Measurements from ENCODE around the gene NOP53. TPM values are rescaled to one million over a fixed set of nuclear protein-coding genes. Genes with fewer than 3 reads are reported as not detected.
"Not testable (repeated sequence)": the region's sequence is repeated elsewhere in the genome, so short reads cannot be mapped to it uniquely, and the experiment has no call there.

NOP53 gene
- total and polyA plus RNA-seq, 4 donors, result 214 to 680 (median 382) TPM

DNA sequence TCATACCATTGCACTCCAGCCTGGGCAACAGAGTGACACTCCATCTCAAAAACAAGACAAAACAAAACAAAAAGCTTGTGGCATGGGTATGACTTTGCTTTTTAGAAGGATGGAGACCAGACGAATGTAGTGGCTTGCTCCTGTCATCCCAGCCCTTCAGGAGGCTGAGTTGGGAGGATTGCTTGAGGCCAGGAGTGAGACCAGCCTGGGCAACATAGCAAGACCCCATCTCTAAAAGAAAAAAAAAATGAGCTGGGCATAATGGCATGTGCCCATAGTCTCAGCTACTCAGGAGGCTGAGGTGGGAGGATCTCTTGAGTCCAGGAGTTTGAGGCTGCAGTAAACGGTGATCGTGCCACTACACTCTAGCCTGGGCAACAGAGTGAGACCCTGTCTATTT lies 16.8 kb downstream of the NOP53 start:
- DNase-seq (no peak), ATAC-seq (ENCODE audit: low FRiP score) (no peak)
- Histone ChIP-seq H3K36me3 (ENCODE audit: control insufficient read depth in 1 of 2, insufficient read depth in 2 of 2, low read length in 1 of 2) (peaks cover 0 to 3% of the 10 kb centered on the region in 2 donors), H3K27me3 (ENCODE audit: control insufficient read depth in 1 of 2, insufficient read depth in 2 of 2, low read length in 1 of 2) (no peaks in the 10 kb centered on the region), H3K4me3 (ENCODE audit: low read length in 2 of 2) (no peak overlapping the region), H3K4me1 (ENCODE audit: control insufficient read depth in 1 of 2, insufficient read depth in 2 of 2, low read length in 2 of 2) (no peaks in the 10 kb centered on the region), H3K27ac (ENCODE audit: low read depth in 1 of 2, low read length in 2 of 2) (no peak overlapping the region), H3K9me3 (ENCODE audit: control insufficient read depth, low read length) (no peaks in the 10 kb centered on the region)
- 40 to 44% methylated on average over 3 of the region's 3 CpGs for WGBS, 2 donors
- intact Hi-C loops (cut with DNase I), result no loop called here

DNA sequence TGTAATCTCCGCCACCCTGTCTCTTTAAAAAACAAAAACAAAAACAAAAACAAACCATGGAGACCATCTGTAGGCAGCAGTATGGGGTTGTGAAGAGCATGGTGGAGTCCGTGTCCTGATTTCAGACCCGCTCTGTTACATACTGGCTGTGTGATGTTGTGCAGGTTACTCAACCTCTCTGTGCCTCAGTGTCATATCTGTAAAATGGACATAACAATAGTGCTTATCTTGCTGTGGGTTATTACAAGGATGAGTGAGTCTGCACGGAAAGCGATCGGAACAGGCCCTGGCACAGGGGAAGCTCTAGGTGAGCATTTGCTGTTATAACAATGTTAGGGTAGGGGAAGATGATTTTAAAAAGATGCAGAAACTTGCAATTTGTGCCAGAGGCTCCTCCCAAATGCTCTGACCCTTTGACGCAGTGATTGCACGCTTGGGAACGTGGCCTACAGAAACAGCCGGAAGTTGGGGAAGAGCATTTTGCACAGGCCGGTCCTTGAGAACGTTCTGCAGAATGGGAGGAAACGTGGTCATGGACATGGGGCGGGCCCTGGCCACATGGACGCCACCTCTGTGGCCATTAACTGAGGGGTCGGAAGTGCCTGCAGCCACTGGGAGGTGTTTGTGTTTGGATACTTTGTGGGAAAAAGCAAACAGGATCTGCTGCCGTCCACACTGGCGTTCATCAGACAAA lies 17.4 kb downstream of the NOP53 start:
- H3K27me3 ChIP-seq (ENCODE audit: control insufficient read depth in 1 of 2, insufficient read depth in 2 of 2, low read length in 1 of 2), result no peaks in the 10 kb centered on the region
- no peak overlapping the region for H3K4me3 ChIP-seq (ENCODE audit: low read length in 2 of 2)
- H3K4me1 ChIP-seq (ENCODE audit: control insufficient read depth in 1 of 2, insufficient read depth in 2 of 2, low read length in 2 of 2), result no peaks in the 10 kb centered on the region
- no peaks in the 10 kb centered on the region for H3K9me3 ChIP-seq (ENCODE audit: control insufficient read depth, low read length)
- peak; percentile 47 for ATAC-seq (ENCODE audit: low FRiP score)
- no peaks in the 10 kb centered on the region for H3K36me3 ChIP-seq (ENCODE audit: control insufficient read depth in 1 of 2, insufficient read depth in 2 of 2, low read length in 1 of 2)
- DNase-seq, result peak in 1 of 2 donors; percentile 72
- intact Hi-C loops (cut with DNase I), result no loop called here
- 66 to 71% methylated on average over 18 of the region's 18 CpGs for WGBS, 2 donors
- no peak overlapping the region for H3K27ac ChIP-seq (ENCODE audit: low read depth in 1 of 2, low read length in 2 of 2)

DNA sequence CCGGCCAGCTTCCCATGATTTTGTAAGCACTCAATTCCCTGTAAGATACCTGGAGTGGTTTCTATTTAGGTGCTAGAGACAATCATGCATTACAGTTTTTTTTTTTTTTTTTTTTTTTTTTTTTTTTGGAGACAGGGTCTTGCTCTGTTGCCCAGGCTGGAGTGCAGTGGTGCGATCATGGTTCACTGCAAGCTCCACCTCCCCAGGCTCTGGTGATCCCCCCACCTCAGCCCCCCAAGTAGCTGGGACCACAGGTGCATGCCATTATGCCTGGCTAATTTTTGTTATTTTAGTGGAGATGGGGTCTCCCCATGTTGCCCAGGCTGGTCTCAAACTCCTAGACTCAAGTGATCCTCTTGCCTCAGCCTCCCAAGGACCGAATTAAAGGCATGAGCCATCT lies 19.4 kb downstream of the NOP53 start:
- intact Hi-C loops (cut with DNase I), result loop anchor here (5.0 kb wide), 2 partner anchors 98 to 103 kb away; no protein-coding TSS in a partner anchor
- not testable (repeated sequence) for H3K27ac ChIP-seq (ENCODE audit: low read depth in 1 of 2, low read length in 2 of 2); H3K4me1 ChIP-seq (ENCODE audit: control insufficient read depth in 1 of 2, insufficient read depth in 2 of 2, low read length in 2 of 2); H3K27me3 ChIP-seq (ENCODE audit: control insufficient read depth in 1 of 2, insufficient read depth in 2 of 2, low read length in 1 of 2); H3K4me3 ChIP-seq (ENCODE audit: low read length in 2 of 2); ATAC-seq (ENCODE audit: low FRiP score); H3K9me3 ChIP-seq (ENCODE audit: control insufficient read depth, low read length); H3K36me3 ChIP-seq (ENCODE audit: control insufficient read depth in 1 of 2, insufficient read depth in 2 of 2, low read length in 1 of 2); DNase-seq
- 83 to 96% methylated on average over 3 of the region's 3 CpGs for WGBS, 2 donors

DNA sequence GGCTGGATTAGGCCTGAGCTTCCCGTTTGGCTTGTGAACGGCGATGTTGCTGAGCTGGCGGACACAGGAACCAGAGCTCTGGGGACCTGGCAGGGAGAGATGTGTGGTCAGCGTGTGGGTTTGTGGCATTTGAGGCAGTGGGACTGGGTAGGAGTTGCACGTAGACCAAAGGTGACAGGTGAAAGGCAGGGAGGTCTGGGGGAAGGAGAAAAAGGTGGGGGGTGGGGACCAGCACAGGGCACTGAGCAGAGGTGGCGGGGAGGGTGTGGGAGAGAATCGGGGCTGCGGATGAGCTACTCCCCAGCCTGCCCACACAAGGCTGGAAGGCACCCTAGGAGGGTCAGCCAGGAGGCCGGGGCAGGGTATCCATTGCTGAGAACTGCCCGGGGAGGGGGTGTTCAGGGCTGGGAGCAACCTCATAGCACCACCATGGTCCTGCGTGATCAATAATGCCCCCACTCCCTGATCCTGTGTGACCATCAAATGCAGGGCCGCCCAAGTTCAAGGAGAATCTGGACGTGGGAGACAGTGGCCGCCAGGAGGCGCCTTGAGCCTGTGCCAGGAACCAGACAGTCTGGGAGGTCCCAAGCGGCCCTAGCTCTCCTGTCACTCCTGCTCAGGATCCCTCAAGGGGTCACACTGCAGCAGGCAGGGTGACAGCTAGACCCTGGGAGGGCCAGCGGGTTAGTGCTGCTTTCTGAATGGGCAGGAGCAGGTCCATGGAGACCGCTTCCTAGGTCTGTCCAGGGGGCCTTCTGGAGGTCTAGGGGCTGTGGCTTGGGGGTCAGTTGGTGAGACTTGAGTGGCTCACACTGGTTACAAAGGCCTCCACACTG lies 20.4 kb downstream of the NOP53 start:
- 27 to 28% methylated on average over 19 of the region's 19 CpGs for WGBS, 2 donors
- Histone ChIP-seq H3K4me1 (ENCODE audit: control insufficient read depth in 1 of 2, insufficient read depth in 2 of 2, low read length in 2 of 2) (no peaks in the 10 kb centered on the region), H3K27me3 (ENCODE audit: control insufficient read depth in 1 of 2, insufficient read depth in 2 of 2, low read length in 1 of 2) (no peaks in the 10 kb centered on the region), H3K9me3 (ENCODE audit: control insufficient read depth, low read length) (no peaks in the 10 kb centered on the region), H3K4me3 (ENCODE audit: low read length in 2 of 2) (no peak overlapping the region), H3K36me3 (ENCODE audit: control insufficient read depth in 1 of 2, insufficient read depth in 2 of 2, low read length in 1 of 2) (no peaks in the 10 kb centered on the region), H3K27ac (ENCODE audit: low read depth in 1 of 2, low read length in 2 of 2) (no peak overlapping the region)
- intact Hi-C loops (cut with DNase I), result loop anchor here (1.0 to 5.0 kb wide), 4 partner anchors 23 to 102 kb away; no protein-coding TSS in a partner anchor
- ATAC-seq (ENCODE audit: low FRiP score), result peak; percentile 61
- DNase-seq, result peak; percentile 76 to 91

DNA sequence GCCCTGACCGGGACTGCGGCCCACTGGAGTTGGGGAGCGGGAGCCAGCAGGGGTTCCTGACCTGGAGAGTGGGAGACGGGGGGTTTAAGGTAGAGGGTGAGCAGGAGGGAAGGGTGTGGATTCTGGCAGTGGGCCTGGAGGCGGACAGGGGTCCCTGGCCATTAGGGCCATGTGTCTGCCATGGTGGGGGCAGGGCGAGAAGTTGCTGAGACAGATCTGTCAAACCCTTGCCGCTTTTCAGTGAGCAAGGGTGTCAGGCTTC lies 20.9 kb downstream of the NOP53 start:
- intact Hi-C loops (cut with DNase I), result loop anchor here (1.0 to 5.0 kb wide), 4 partner anchors 22 to 101 kb away; no protein-coding TSS in a partner anchor
- 80 to 85% methylated on average over 7 of the region's 7 CpGs for WGBS, 2 donors

DNA sequence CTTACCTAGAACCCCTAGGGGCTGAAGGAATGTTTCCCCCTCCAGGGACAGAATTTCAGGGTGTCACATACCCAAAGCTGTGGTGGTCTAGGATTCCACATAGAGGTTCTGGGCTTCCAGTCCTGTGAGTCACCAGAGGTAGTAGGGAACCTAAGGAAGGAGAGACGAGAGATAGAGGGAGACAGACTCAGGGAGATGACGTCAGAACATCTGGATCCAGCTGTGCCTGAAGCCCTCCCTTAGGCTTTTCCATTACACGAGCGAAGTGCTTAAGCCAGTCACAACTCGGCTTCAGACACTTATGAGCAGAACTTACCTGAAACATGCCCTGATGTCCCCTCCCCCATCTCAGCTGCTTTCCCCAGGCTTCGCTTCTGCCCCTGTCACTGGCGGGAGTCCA lies 21.3 kb downstream of the NOP53 start:
- Histone ChIP-seq H3K36me3 (ENCODE audit: control insufficient read depth in 1 of 2, insufficient read depth in 2 of 2, low read length in 1 of 2) (no peaks in the 10 kb centered on the region), H3K27ac (ENCODE audit: low read depth in 1 of 2, low read length in 2 of 2) (no peak overlapping the region), H3K27me3 (ENCODE audit: control insufficient read depth in 1 of 2, insufficient read depth in 2 of 2, low read length in 1 of 2) (no peaks in the 10 kb centered on the region), H3K4me1 (ENCODE audit: control insufficient read depth in 1 of 2, insufficient read depth in 2 of 2, low read length in 2 of 2) (no peaks in the 10 kb centered on the region), H3K9me3 (ENCODE audit: control insufficient read depth, low read length) (no peaks in the 10 kb centered on the region), H3K4me3 (ENCODE audit: low read length in 2 of 2) (no peak overlapping the region)
- ATAC-seq (ENCODE audit: low FRiP score), result no peak
- 90 to 91% methylated on average over 7 of the region's 7 CpGs for WGBS, 2 donors
- no peak for DNase-seq
- intact Hi-C loops (cut with DNase I), result loop anchor here (1.0 to 5.0 kb wide), 4 partner anchors 22 to 101 kb away; no protein-coding TSS in a partner anchor

More for the DNA sequence above, 20.9 kb downstream of the NOP53 start:
- H3K27ac ChIP-seq (ENCODE audit: low read depth in 1 of 2, low read length in 2 of 2), result no peak overlapping the region
- no peaks in the 10 kb centered on the region for H3K27me3 ChIP-seq (ENCODE audit: control insufficient read depth in 1 of 2, insufficient read depth in 2 of 2, low read length in 1 of 2)
- H3K4me3 ChIP-seq (ENCODE audit: low read length in 2 of 2), result no peak overlapping the region
- no peaks in the 10 kb centered on the region for H3K4me1 ChIP-seq (ENCODE audit: control insufficient read depth in 1 of 2, insufficient read depth in 2 of 2, low read length in 2 of 2)
- DNase-seq (no peak), ATAC-seq (ENCODE audit: low FRiP score) (no peak)
- H3K36me3 ChIP-seq (ENCODE audit: control insufficient read depth in 1 of 2, insufficient read depth in 2 of 2, low read length in 1 of 2), result no peaks in the 10 kb centered on the region
- H3K9me3 ChIP-seq (ENCODE audit: control insufficient read depth, low read length), result no peaks in the 10 kb centered on the region

DNA sequence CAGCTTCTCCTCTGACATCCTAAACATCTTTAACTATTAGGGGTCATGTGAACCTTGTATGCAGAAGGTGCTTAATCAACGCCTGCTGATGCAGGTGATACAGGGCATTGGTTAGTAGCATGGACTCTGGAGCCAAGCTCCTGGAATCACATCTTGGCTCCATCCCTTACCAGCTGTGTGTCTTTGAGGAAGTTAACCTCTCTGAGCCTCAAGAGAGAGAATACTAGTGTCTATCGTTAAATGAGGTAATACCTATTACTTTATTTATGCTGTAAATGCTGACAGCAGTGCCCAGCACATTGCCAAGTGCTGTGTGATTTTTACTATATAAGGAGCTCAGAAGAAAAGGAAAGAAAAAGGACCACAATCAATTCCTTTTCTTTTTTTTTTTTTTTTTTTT lies 22.0 kb downstream of the NOP53 start:
- Histone ChIP-seq H3K4me1 (ENCODE audit: control insufficient read depth in 1 of 2, insufficient read depth in 2 of 2, low read length in 2 of 2) (no peaks in the 10 kb centered on the region), H3K9me3 (ENCODE audit: control insufficient read depth, low read length) (no peaks in the 10 kb centered on the region), H3K27ac (ENCODE audit: low read depth in 1 of 2, low read length in 2 of 2) (no peak overlapping the region), H3K4me3 (ENCODE audit: low read length in 2 of 2) (no peak overlapping the region), H3K27me3 (ENCODE audit: control insufficient read depth in 1 of 2, insufficient read depth in 2 of 2, low read length in 1 of 2) (no peaks in the 10 kb centered on the region), H3K36me3 (ENCODE audit: control insufficient read depth in 1 of 2, insufficient read depth in 2 of 2, low read length in 1 of 2) (no peaks in the 10 kb centered on the region)
- intact Hi-C loops (cut with DNase I), result loop anchor here (2.0 to 5.0 kb wide), 3 partner anchors 21 to 100 kb away; no protein-coding TSS in a partner anchor
- WGBS, 2 donors, result 30 to 34% methylated on average over 2 of the region's 2 CpGs
- DNase-seq (no peak), ATAC-seq (ENCODE audit: low FRiP score) (no peak)

DNA sequence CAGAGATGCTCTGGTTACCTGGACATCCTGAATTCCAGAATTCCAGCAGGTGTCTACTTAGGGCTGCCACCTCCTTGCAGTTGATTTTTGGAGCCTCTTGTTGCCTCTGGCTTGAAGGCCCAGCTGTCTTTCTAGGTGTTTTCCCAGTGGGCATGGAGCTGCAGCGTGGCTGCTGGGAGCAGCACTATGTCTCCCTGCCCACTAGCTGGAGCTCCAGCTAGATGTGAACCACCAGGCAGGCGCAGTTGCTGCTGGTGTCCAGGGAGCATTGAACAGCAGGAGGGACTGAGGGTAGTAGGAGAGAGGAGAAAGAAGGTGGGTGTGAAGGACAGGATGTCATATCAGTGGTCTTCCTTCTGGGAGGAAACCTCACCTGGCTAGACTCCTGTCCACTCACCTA lies 23.3 kb downstream of the NOP53 start:
- Histone ChIP-seq H3K4me1 (ENCODE audit: control insufficient read depth in 1 of 2, insufficient read depth in 2 of 2, low read length in 2 of 2) (no peaks in the 10 kb centered on the region), H3K9me3 (ENCODE audit: control insufficient read depth, low read length) (no peaks in the 10 kb centered on the region), H3K27ac (ENCODE audit: low read depth in 1 of 2, low read length in 2 of 2) (no peak overlapping the region), H3K36me3 (ENCODE audit: control insufficient read depth in 1 of 2, insufficient read depth in 2 of 2, low read length in 1 of 2) (no peaks in the 10 kb centered on the region), H3K4me3 (ENCODE audit: low read length in 2 of 2) (no peak overlapping the region), H3K27me3 (ENCODE audit: control insufficient read depth in 1 of 2, insufficient read depth in 2 of 2, low read length in 1 of 2) (no peaks in the 10 kb centered on the region)
- intact Hi-C loops (cut with DNase I), result loop anchor here (5.0 kb wide), 2 partner anchors 94 to 99 kb away; no protein-coding TSS in a partner anchor
- 89 to 94% methylated on average over 2 of the region's 2 CpGs for WGBS, 2 donors
- DNase-seq (no peak), ATAC-seq (ENCODE audit: low FRiP score) (no peak)

Measured in aorta (tissue), 5 donors.